Muscle of arm (tissue), 12 donors: ENCODE measurements around the gene LRRC55. TPM values are rescaled to one million over a fixed set of nuclear protein-coding genes. Genes with fewer than 3 reads are reported as not detected.

Experiments used
- DNase-seq: peaks from one replicate; pipeline ENCODE4 v3.0.0-alpha.2; 2013
- polyA plus RNA-seq, 12 donors: library from polyadenylated mRNA; unstranded; fragments of 120-200 nt; gene quantifications; one replicate each; pipeline ENCODE4 v1.2.1, GENCODE V29; 2013; ENCODE audit not compliant: insufficient read length in 12 of 12

Gene LRRC55
- polyA plus RNA-seq, 12 donors = 1.1 to 6.8 (median 1.6) TPM; not detected in 1

- DNase-seq = no peak
Measured at GRCh38 chr11:57200917-57201316, 19.2 kb downstream of the LRRC55 start.

- no peak for DNase-seq
Measured at GRCh38 chr11:57202281-57202680, 20.5 kb downstream of the LRRC55 start.

GRCh38 chr11:57203359-57203758 lies 21.6 kb downstream of the LRRC55 start:
- DNase-seq = peak; percentile 80

- DNase-seq = no peak
Measured at GRCh38 chr11:57203882-57204480, 22.2 kb downstream of the LRRC55 start.

DNA sequence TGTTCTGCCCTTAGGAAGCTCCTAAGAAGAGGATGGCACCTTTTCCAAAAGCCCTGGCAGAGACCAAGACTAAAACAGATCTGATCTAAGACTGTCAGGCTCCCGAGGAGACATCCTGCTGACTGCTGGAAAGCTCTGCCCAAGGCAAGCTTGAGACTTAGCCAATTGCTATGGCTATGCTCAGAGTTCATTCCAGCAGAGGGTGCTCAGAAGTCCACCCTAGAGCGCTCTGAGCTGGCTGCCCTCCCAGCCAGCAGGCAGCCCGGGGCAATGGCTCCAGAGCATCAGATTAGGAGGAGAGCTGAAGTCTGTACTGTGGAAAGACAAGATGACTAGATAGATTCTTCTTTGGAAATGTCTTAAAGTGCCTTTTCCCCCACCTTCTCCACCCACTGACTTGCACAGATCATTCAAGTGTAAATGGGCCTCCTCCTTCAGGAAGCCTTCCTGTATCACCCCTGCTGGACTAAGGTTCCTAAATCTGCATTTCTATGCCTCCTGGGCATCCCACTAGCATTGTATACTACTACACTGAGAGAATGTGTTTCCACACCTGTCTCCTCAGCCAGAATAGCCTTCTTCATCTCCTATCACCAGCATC lies 23.4 kb downstream of the LRRC55 start:
- DNase-seq = no peak

DNA sequence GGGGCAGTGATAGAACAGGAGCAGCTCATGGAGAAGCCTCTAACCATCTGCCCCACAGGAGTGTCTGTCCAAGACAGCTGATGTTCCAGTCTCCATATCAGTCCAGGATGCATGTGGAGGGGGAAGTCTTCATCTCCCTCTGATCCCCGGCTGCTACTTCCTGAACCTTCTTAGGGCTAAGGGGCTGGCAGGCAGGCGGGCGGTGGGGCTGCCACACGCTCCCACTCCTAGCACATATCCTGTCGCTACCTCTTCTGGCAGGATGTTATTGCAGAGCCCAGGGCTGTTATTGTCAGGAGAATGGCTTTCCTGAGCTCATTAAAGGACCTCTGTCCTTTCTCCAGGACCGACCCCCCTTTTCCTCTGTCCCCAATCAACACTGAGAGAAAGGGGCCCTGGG lies 25.4 kb downstream of the LRRC55 start:
- no peak for DNase-seq

DNA sequence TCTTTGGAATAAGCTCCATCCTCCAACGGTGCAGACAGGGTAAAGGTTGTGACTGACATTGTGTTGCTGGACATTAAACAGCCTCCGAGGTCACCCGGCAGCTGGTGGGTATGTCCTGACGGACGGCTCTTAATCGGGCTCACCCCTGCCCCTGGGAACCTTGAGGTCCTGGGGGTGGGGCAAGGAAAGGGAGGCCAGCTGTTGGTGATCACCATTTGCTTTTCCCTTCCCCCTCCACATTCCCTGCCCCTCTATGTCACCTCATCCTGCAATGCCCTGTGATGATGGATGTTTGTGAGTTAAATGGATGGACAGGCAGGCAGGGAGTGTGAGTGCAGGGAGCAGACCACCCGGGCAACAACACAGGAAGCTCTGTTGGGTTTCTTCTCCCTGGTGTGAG lies 29.0 kb downstream of the LRRC55 start:
- DNase-seq = no peak

- no peak for DNase-seq
Measured at GRCh38 chr11:57213342-57214097, 31.8 kb downstream of the LRRC55 start.

- DNase-seq = no peak
Measured at GRCh38 chr11:57214098-57214417, 32.3 kb downstream of the LRRC55 start.

DNA sequence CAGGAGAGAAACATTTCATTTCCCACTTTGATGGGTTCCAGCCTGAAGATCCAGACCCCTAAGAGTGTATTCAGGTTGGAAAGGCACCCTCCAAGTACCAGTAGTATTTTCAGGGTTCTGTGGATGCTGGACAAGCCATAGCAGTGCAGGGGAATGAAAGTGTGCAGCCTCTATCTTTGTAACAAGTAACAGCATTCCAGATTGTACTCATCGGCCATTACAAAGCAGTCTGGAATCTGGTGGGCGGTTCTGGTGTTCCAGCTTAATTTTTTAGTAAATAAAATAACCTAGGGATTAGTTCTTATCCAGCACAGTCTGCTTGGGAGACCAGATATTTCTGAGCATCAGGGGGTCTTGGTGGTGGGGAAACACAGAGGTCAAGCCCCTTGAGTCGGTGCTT lies 32.7 kb downstream of the LRRC55 start:
- no peak for DNase-seq

- no peak for DNase-seq
Measured at GRCh38 chr11:57216463-57216862, 34.7 kb downstream of the LRRC55 start.

- DNase-seq = no peak
Measured at GRCh38 chr11:57217053-57217452, 35.3 kb downstream of the LRRC55 start.

- no peak for DNase-seq
Measured at GRCh38 chr11:57219021-57219627, 37.4 kb downstream of the LRRC55 start.

GRCh38 chr11:57222239-57222638 lies 40.5 kb downstream of the LRRC55 start:
- no peak for DNase-seq

DNA sequence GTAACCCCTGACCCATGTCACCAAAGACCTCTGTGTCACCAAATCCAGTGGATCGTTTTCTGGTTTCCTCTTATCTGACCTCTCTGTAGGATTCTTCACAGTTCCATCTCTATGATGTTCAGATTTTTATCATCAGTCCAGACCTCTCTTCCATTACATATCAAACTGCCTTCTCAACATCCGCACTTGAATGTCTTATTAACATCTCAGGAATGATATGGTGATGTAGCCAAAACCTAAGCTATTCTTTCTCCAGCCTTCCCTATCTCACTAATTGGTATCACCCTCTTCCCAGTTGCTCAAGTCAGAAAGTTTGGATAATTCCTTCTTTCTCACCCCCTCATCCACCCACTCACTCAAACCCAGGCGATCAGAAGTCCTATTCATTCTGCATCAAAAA lies 41.8 kb downstream of the LRRC55 start:
- DNase-seq = no peak

GRCh38 chr11:57224128-57224527 lies 42.4 kb downstream of the LRRC55 start:
- no peak for DNase-seq

DNA sequence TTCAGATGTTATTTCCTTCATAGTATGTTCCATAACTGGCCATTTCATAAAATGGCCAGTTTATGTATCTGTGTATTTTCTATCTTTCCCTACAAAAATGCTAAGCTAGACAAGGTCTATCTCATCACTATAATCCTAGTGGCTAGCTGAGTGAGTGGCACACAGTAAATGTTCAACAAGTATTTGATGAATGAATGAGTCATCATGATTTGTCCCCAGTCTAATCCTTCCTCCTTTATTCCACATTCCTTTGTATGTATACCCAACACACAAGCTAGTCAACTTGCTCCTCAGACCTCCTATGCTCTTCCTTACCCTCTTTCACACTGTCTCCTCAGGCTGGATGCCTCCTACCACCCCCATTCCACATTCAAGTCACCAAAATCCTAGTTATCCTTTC lies 42.8 kb downstream of the LRRC55 start:
- no peak for DNase-seq

DNA sequence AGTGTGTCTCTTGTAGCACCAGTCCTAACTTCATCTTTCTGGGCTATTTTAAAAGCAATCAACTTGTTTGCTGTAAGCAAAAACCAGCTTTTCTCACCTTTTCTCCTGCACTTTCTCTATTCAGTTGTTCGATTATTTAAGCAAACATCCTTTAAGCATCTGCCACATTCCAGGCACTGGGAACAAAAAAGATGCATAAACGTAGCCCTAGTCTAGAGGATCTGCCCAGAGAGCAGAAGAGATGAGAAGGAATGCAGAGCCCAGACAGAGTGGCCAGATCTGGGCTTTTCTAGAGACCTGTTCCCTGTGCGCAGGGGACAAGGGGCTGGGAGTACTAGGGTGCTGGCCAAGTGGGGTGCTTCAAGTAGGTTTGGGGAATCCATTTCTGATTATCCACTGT lies 46.8 kb downstream of the LRRC55 start:
- DNase-seq = no peak

DNA sequence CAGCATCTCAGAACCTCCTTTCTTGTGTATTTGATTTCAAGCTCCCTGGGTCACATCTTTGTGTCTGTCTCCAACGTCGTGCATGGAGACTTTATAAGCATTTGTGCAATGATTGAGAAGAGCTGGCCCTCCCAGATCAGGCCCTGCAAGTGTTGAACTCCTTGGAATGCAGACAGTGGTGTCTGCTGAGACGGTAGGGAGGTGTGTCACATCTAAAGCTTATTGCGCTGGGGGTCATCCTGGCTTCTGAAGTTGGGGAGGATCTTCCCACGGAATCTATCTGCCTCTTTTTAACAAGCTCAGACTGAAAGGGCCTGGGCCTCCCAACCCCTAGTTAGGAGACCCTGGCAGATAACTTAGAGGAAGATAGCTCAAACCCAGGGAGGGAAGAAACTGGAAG lies 48.6 kb downstream of the LRRC55 start:
- no peak for DNase-seq

- DNase-seq = no peak
Measured at GRCh38 chr11:57230791-57231538, 49.2 kb downstream of the LRRC55 start.

DNA sequence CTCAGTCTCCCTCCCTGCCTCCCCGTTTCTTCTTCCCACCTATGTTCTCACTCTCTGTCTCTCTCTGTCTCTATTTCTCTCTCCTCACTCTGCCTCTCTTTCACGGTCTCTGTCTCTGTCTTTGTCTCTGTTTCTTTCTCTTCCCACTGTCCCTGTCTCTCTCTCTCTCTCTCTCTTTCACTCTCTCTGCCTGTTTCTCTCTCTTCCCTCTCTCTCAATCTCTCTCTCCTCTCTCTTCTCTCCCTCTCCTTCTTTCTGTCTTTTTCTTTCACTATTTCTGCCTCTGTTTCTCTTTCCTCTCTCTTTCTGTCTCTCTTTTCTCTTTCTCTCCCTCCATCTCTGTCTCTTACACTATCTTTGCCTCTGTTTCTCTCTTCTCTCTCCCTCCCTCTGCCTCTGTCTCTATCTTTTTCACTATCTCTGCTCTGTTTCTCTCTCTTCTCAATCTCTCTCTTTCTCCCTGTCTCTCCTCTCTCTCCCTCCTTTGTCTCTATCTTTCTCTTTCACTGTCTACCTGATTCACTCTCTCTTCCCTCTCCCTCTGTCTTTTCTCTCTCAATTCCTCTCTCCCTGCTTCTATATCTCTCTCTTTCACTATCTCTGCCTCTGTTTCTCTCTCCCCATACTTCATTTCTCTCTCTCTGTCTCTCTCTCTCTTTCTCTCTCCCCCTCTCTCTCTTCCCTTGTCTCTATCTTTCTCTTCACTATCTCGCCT lies 49.9 kb downstream of the LRRC55 start:
- no peak for DNase-seq

DNA sequence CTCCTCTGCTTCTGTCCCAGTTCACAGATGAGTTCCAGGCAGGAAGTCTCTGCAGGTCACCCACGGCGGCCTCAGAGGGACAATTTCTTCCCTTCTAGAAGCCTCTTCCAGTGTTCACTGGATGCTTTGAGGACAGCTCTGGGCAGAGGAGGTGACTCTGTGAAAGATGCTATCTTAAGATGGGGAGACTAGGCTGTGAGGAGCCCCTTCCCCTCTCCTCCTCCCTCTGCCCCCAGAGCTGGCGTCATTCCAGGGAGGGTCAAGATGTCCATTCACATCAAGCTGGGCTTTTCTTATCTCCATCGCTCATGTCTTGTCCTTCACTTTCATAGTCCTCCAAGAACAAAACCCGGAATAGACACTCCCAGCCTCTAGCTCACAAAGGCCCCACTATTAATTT lies 51.9 kb downstream of the LRRC55 start:
- no peak for DNase-seq
